H1 (cell line): Measurements from ENCODE around the gene P4HA1. TPM values are rescaled to one million over a fixed set of nuclear protein-coding genes. Genes with fewer than 3 reads are reported as not detected.

Experiments used
- CTCF ChIA-PET: fragments of 300-600 bp; sonication (Branson Sonifier 250); formaldehyde crosslinking; loops from one replicate; lab custom pipeline; 2021; ENCODE audit not compliant: partially characterized antibody; lab: Charles Lee
- POLR2A ChIA-PET: fragments of 300-600 bp; sonication (Branson Sonifier 250); formaldehyde crosslinking; loops from one replicate; lab custom pipeline; 2021; ENCODE audit warnings: inconsistent platforms; ENCODE audit not compliant: partially characterized antibody; lab: Charles Lee
- DNase-seq, 2 experiments: peaks; one replicate each; pipeline versions ENCODE4 v3.0.0 to v3.0.0-alpha.2; 2010 to 2022; ENCODE audit warnings: low spot score in 2 of 2, low read depth in 1 of 2, mixed read lengths in 1 of 2
- FAIRE-seq: peaks from 2 replicates; lab custom pipeline; 2011; peaks lifted over from hg19 to GRCh38; lab: Jason Lieb, UNC
- H2AFZ ChIP-seq: 2 replicates; pipeline ENCODE4 v1.8.1; 2012; ENCODE audit warnings: low read length, inconsistent platforms
- H2AK5ac ChIP-seq: 2 replicates; pipeline ENCODE4 v1.6.1; 2013; ENCODE audit warnings: low read depth, low read length
- H2BK120ac ChIP-seq: replicated peaks from 2 replicates; pipeline ENCODE3; 2013; ENCODE audit warnings: low read depth, low read length, inconsistent platforms
- H2BK12ac ChIP-seq: 2 replicates; pipeline ENCODE4 v1.6.1; 2013; ENCODE audit warnings: low read depth, low read length
- H2BK15ac ChIP-seq: 2 replicates; pipeline ENCODE4 v1.6.1; 2013; ENCODE audit warnings: low read length
- H2BK20ac ChIP-seq: 2 replicates; pipeline ENCODE4 v1.6.1; 2013; ENCODE audit warnings: low read length
- H2BK5ac ChIP-seq: 2 replicates; pipeline ENCODE4 v1.6.1; 2013; ENCODE audit warnings: low read depth, low read length
- H3K14ac ChIP-seq: 2 replicates; pipeline ENCODE4 v1.6.1; 2013; ENCODE audit warnings: inconsistent platforms; ENCODE audit not compliant: insufficient read length
- H3K18ac ChIP-seq: 2 replicates; pipeline ENCODE4 v1.6.1; 2013; ENCODE audit warnings: low read length; ENCODE audit errors: extremely low read depth
- H3K23ac ChIP-seq: 2 replicates; pipeline ENCODE4 v1.6.1; 2013; ENCODE audit warnings: inconsistent platforms; ENCODE audit not compliant: insufficient read length
- H3K23me2 ChIP-seq: 2 replicates; pipeline ENCODE4 v1.6.1; 2013; ENCODE audit warnings: low read depth, low read length
- H3K27ac ChIP-seq: 2 replicates; pipeline ENCODE4 v1.6.1; 2011; ENCODE audit warnings: low read depth, low read length, inconsistent platforms
- H3K27me3 ChIP-seq, 4 experiments: replicated peaks in 1 of 4; 1 replicate in 1 of 4; 2 replicates in 3 of 4; pipeline versions ENCODE4 v1.6.1 to v1.8.1; 2011 to 2013; ENCODE audit warnings: low read length in 3 of 4, mild to moderate bottlenecking in 3 of 4, inconsistent platforms in 2 of 4, mixed read lengths in 2 of 4, moderate library complexity in 1 of 4; ENCODE audit not compliant: control insufficient read depth in 3 of 4, insufficient read depth in 3 of 4; ENCODE audit errors: extremely low read depth in 1 of 4
- H3K36me3 ChIP-seq, 4 experiments: 2 replicates each; pipeline versions ENCODE4 v1.6.1 to v1.8.1; 2011 to 2013; ENCODE audit warnings: mild to moderate bottlenecking in 4 of 4, low read length in 3 of 4, moderate library complexity in 2 of 4, control low read depth in 1 of 4, inconsistent platforms in 1 of 4; ENCODE audit not compliant: insufficient read depth in 4 of 4, control insufficient read depth in 2 of 4
- H3K4ac ChIP-seq: replicated peaks from 2 replicates; pipeline ENCODE3; 2013; ENCODE audit warnings: low read length, low read depth, mixed read lengths, inconsistent platforms; ENCODE audit not compliant: insufficient read length
- H3K4me1 ChIP-seq, 4 experiments: replicated peaks in 1 of 4; 1 replicate in 1 of 4; 2 replicates in 3 of 4; pipeline versions ENCODE4 v1.6.1 to v1.8.1; 2011 to 2013; ENCODE audit warnings: low read length in 3 of 4, inconsistent platforms in 2 of 4, mixed read lengths in 1 of 4; ENCODE audit not compliant: insufficient read depth in 4 of 4, control insufficient read depth in 3 of 4
- H3K4me2 ChIP-seq, 2 experiments: 2 replicates each; pipeline versions ENCODE4 v1.6.1 to v1.8.1; 2011 to 2013; ENCODE audit warnings: low read depth in 2 of 2, low read length in 2 of 2, control low read depth in 1 of 2, inconsistent platforms in 1 of 2, mild to moderate bottlenecking in 1 of 2; ENCODE audit not compliant: insufficient read depth in 1 of 2
- H3K4me3 ChIP-seq, 4 experiments: fragments of 200-600, 300-600 bp in 1 of 4; sonication (generic), shearing (Covaris generic), sonication (Bioruptor Twin) in 1 of 4; 2 replicates each; pipeline versions ENCODE4 v1.5.1 to v1.8.1; 2011 to 2016; ENCODE audit warnings: low read length in 4 of 4, low read depth in 3 of 4, control low read depth in 2 of 4, inconsistent platforms in 2 of 4, mild to moderate bottlenecking in 2 of 4, mixed read lengths in 1 of 4, moderate library complexity in 1 of 4; ENCODE audit not compliant: insufficient read depth in 2 of 4; ENCODE audit errors: extremely low read depth in 1 of 4
- H3K56ac ChIP-seq: replicated peaks from 2 replicates; pipeline ENCODE3; 2013; ENCODE audit warnings: low read depth, mild to moderate bottlenecking, mixed read lengths, low read length, inconsistent platforms; ENCODE audit not compliant: insufficient read length
- H3K79me1 ChIP-seq: 2 replicates; pipeline ENCODE4 v1.6.1; 2013; ENCODE audit warnings: low read depth, low read length, control low read depth
- H3K79me2 ChIP-seq, 2 experiments: 2 replicates each; pipeline versions ENCODE4 v1.6.1 to v1.8.1; 2012 to 2013; ENCODE audit warnings: low read length in 2 of 2, mild to moderate bottlenecking in 2 of 2, inconsistent platforms in 1 of 2; ENCODE audit not compliant: insufficient read depth in 2 of 2, control insufficient read depth in 1 of 2
- H3K9ac ChIP-seq, 4 experiments: replicated peaks in 1 of 4; 1 replicate in 1 of 4; 2 replicates in 3 of 4; pipeline versions ENCODE4 v1.6.1 to v1.8.1; 2011 to 2013; ENCODE audit warnings: low read depth in 3 of 4, low read length in 3 of 4, control low read depth in 2 of 4, mild to moderate bottlenecking in 2 of 4, moderate library complexity in 2 of 4, inconsistent platforms in 1 of 4; ENCODE audit errors: extremely low read depth in 1 of 4
- H3K9me3 ChIP-seq, 2 experiments: 2 replicates each; pipeline versions ENCODE4 v1.6.1 to v1.8.1; 2012 to 2013; ENCODE audit warnings: mild to moderate bottlenecking in 2 of 2, moderate library complexity in 2 of 2, control low read depth in 1 of 2, inconsistent platforms in 1 of 2, low read depth in 1 of 2, low read length in 1 of 2, mixed read lengths in 1 of 2; ENCODE audit not compliant: insufficient read depth in 2 of 2
- H4K20me1 ChIP-seq, 2 experiments: replicated peaks in 1 of 2; 2 replicates each; pipeline versions ENCODE3 to v1.8.1; 2011 to 2013; ENCODE audit warnings: inconsistent platforms in 2 of 2, low read length in 2 of 2, mild to moderate bottlenecking in 1 of 2; ENCODE audit not compliant: insufficient read depth in 2 of 2, control insufficient read depth in 1 of 2
- H4K5ac ChIP-seq: 2 replicates; pipeline ENCODE4 v1.6.1; 2013; ENCODE audit warnings: low read length, low read depth, mixed read lengths, inconsistent platforms; ENCODE audit not compliant: insufficient read length
- H4K8ac ChIP-seq: 2 replicates; pipeline ENCODE4 v1.8.0; 2013; ENCODE audit warnings: mild to moderate bottlenecking, moderate library complexity, low read length, inconsistent platforms; ENCODE audit not compliant: insufficient read depth; ENCODE audit errors: extremely low read depth
- H4K91ac ChIP-seq: replicated peaks from 2 replicates; pipeline ENCODE3; 2013; ENCODE audit warnings: low read length, mixed read lengths, inconsistent platforms; ENCODE audit not compliant: insufficient read length
- ATF2 ChIP-seq: IDR thresholded peaks from 2 replicates; pipeline ENCODE4 v1.6.1; 2012; ENCODE audit warnings: low read length, inconsistent platforms
- BACH1 ChIP-seq: IDR thresholded peaks from 2 replicates; pipeline ENCODE4 v1.6.1; 2012; ENCODE audit warnings: low read length, improper control_type of control experiment
- E2F6 ChIP-seq: IDR thresholded peaks from 2 replicates; pipeline ENCODE4 v1.6.1; 2012; ENCODE audit warnings: inconsistent platforms
- EGR1 ChIP-seq: IDR thresholded peaks from 2 replicates; pipeline ENCODE4 v1.6.1; 2011; ENCODE audit warnings: low read depth, low read length, borderline replicate concordance
- KDM1A ChIP-seq: fragments of 200-600, 300-600 bp; sonication (generic); IDR thresholded peaks from 2 replicates; pipeline ENCODE4 v1.7.1; 2016; ENCODE audit warnings: mild to moderate bottlenecking, low read length, borderline replicate concordance
- MAX ChIP-seq: IDR thresholded peaks from 2 replicates; pipeline ENCODE4 v1.6.1; 2012; ENCODE audit warnings: inconsistent platforms
- POLR2AphosphoS5 ChIP-seq: IDR thresholded peaks from 2 replicates; pipeline ENCODE4 v1.6.1; 2011; ENCODE audit warnings: low read depth, low read length
- RBBP5 ChIP-seq: IDR thresholded peaks from 2 replicates; pipeline ENCODE4 v1.7.1; 2012; ENCODE audit warnings: low read depth, mild to moderate bottlenecking, inconsistent platforms, low read length, moderate library complexity, borderline replicate concordance
- SP2 ChIP-seq: IDR thresholded peaks from 2 replicates; pipeline ENCODE4 v1.6.1; 2012; ENCODE audit warnings: mild to moderate bottlenecking, low read length, inconsistent platforms
- SRF ChIP-seq: IDR thresholded peaks from 2 replicates; pipeline ENCODE4 v1.6.1; 2011; ENCODE audit warnings: mild to moderate bottlenecking, low read depth, low read length, moderate library complexity
- TBP ChIP-seq: IDR thresholded peaks from 2 replicates; pipeline ENCODE4 v1.6.1; 2011; ENCODE audit warnings: low read depth, low read length, improper control_type of control experiment
- TEAD4 ChIP-seq: IDR thresholded peaks from 2 replicates; pipeline ENCODE4 v1.6.1; 2012; ENCODE audit warnings: low read depth, low read length, inconsistent platforms, mixed read lengths
- WGBS, 2 experiments: shearing (Covaris generic) in 1 of 2; methylation state at CpG; one replicate each; pipeline versions ENCODE4 v1.1.6 to v1.1.7; 2013 to 2015; ENCODE audit warnings: low lambda C conversion rate in 2 of 2, mixed read lengths in 2 of 2, inconsistent platforms in 1 of 2, low coverage in 1 of 2, missing lambda C conversion rate in 1 of 2; ENCODE audit not compliant: insufficient replicate concordance in 2 of 2, insufficient coverage in 1 of 2, insufficient read length in 1 of 2; ENCODE audit errors: extremely low coverage in 1 of 2, missing lambda C conversion rate in 1 of 2; 5-methylcytosine and 5-hydroxymethylcytosine counted together
- polyA plus RNA-seq, 7 experiments: library from polyadenylated mRNA; depleted of rRNA in 3 of 7; stranded (reverse) in 5 of 7; unstranded in 2 of 7; fragments of >200 nt in 5 of 7; fragments of 200-250 nt in 2 of 7; gene quantifications; 1 replicate in 5 of 7; 2 replicates in 1 of 7; 4 replicates in 1 of 7; pipeline versions ENCODE4 v1.2.1 to v1.2.3, GENCODE V29; 2011 to 2013; ENCODE audit warnings: missing spikeins in 2 of 7, mixed read lengths in 2 of 7
- total RNA-seq: library from RNA; stranded (reverse); fragmentation: NEBNext Ultra II Directional; extraction: Animal tissue kit (Norgen Biotek cat#: 25700); gene quantifications from 2 replicates; pipeline ENCODE4 v1.2.1, GENCODE V29; 2021

The P4HA1 gene
- total and polyA plus RNA-seq, 2 of the 8 experiments (the other 6 are each of a cell fraction or from before 2014, with no cell fraction given): 12.0 to 25.7 TPM

DNA sequence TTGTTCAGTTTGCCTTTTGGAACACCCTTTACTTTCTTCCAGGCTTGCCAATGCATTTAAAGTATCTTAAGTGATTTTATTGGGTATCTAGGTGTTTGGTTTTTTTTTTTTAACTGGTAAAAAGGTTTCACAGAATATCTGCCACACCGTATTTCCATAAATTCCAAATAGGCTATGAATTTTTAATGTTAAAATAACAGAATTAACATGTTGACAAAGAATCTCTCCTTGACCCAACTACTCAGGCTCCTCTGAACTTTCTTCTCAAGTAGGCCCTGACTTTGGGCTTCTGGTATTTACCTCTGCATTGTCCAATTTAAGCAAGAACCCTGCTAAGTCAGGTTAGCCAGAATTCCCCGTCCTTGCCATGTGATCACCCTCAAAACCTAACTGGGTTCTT, 80.9 kb downstream of the P4HA1 start:
- Histone ChIP-seq H3K4ac (no peak overlapping the region), H3K23ac (no peak overlapping the region), H3K27me3 (no peaks in the 10 kb centered on the region), H2AFZ (no peak overlapping the region), H3K23me2 (no peaks in the 10 kb centered on the region), H3K4me3 (no peak overlapping the region), H3K9ac (no peak overlapping the region), H4K8ac (no peak overlapping the region), H2BK20ac (no peak overlapping the region), H2AK5ac (no peak overlapping the region), H3K36me3 (peaks cover 3 to 15% (median 5%) of the 10 kb centered on the region in 4 experiments; a peak in 6 of 8 replicates), H4K91ac (no peak overlapping the region), H4K20me1 (peaks cover 0 to 4% of the 10 kb centered on the region in 2 experiments), H3K4me2 (no peak overlapping the region), H3K18ac (no peak overlapping the region), H3K27ac (no peak overlapping the region), H3K79me1 (no peaks in the 10 kb centered on the region), H3K9me3 (no peaks in the 10 kb centered on the region), H3K4me1 (peaks cover 0 to 2% (median 0%) of the 10 kb centered on the region in 4 experiments; a peak in 1 of 7 replicates), H2BK5ac (no peak overlapping the region), H2BK12ac (no peak overlapping the region), H2BK120ac (no peak overlapping the region), H3K56ac (no peak overlapping the region), H2BK15ac (no peak overlapping the region), H4K5ac (no peak overlapping the region), H3K79me2 (no peaks in the 10 kb centered on the region), H3K14ac (no peak overlapping the region)
- ChIA-PET CTCF (interaction anchor here (0.6 kb wide), 1 partner anchor 357 kb away, joined by 3 read pairs; no protein-coding TSS in a partner anchor), POLR2A (interaction anchor here (0.6 kb wide), 1 partner anchor 14 kb away, joined by 3 read pairs; no protein-coding TSS in a partner anchor)
- FAIRE-seq: no peak
- WGBS, 2 experiments: 98% methylated on average over 2 of the region's 2 CpGs; no CpG with 5 or more reads in 1 of the 2 experiments
- no peak for DNase-seq
- no peak for TF ChIP-seq MAX
- no peak for TF ChIP-seq RBBP5
- no peak for TF ChIP-seq EGR1
- TF ChIP-seq TEAD4: no peak
- TF ChIP-seq E2F6: no peak
- TF ChIP-seq KDM1A: no peak
- TF ChIP-seq SP2: no peak
- no peak for TF ChIP-seq POLR2AphosphoS5
- TF ChIP-seq TBP: no peak
- no peak for TF ChIP-seq ATF2
- no peak for TF ChIP-seq SRF
- TF ChIP-seq BACH1: no peak
